T follicular helper cell (primary cell): ENCODE results near the gene PPP2R5C.

Experiments used
- DNase-seq: peaks from one replicate; pipeline ENCODE4 v3.0.0-alpha.2; 2020; ENCODE audit warnings: low read depth

PPP2R5C gene

DNA sequence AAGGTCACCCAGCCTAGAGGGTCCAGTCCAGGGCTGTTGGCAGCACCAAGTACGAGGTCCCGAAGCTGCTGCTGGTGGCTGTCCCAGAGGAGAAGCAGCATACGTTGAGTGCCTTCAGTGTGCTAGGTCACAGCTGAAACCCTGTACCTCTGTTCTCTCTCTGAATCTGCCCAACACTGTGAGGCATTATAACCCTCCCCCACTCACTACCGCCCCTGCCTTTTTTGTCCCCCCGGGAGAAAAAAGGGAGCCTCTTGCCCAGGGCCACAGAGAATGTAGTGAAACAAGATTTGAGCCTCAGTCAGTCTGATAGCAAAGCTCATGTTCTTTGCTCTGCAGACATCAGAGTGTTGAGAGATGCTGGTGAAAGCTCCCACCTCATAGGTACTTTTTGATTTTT is 53.4 kb downstream of the PPP2R5C start:
- DNase-seq = no peak

DNA sequence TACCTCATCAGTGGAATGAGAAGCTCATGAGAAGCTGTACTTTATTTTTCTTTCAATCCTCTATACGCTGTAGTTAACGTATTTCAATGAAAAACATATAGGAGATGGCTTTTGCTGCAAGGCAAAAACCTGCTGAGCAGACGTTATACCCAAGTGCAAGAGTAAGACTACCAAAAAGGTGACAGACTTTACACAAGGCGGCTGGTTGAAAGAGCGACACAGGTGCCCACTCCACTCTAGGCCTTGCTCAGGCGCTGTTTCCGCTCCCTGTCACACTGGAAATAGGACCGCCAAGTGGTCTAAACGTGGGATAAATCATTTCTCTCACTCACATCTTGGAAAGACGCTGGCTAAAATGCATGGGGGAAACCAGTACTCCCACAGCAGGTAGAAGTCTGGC is 54.5 kb downstream of the PPP2R5C start:
- no peak for DNase-seq

DNA sequence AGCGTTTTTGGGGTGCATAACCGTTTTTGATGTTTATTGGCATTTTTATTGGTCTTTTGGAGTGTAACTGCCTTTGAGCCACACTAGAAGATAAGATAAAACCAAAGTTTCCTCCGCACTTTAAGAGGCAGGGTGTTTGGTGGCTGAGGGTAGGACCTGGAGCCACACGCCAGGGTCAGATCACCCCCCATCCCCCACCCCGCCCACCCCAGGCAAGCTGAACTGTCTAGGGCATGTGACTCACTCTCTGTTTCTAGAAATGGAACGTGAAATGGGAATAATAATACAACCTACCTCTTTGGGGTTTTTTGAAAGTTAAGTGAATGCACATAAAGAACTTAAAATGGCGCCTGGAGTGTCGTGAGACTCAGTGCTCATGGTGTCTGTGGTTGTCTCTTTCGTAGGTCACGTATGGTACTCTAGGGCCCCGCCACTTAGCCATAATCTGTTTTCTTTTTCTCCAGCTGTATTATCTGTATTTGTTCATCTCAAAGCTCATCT is 56.0 kb downstream of the PPP2R5C start:
- DNase-seq = no peak

DNA sequence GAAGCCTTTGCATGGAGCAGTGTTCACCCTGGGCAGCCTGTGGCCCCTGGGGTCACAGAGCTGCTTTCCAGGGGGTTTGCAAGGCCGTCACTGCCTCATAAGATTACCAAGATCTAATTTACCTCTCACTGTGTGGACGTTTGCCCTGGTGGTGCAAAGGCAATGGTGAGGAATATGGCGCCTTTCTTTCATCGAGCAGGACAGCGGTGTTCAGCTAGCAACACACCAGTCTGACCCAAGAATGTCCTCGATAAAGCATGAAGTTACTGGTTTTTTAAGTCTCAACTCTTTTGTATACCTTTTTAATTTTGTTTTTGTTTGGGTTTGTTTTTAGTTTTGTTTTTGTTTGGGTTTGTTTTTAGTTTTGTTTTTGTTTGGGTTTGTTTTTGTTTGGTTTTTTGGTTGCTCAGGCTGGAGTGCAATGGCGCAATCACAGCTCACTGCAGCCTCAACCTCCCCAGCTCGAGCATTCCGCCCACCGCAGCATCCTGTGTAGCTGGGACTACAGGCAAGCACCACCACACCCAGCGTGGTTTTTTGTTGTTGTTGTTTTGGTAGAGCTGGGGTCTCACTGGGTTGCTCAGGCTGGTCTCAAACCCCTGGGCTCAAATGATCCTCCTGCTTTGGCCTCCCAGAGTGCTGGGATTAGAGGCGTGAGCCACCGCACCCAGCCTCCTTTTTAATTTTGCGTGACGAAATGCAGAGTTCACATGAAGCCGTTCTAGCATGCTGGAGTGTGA is 57.9 kb downstream of the PPP2R5C start:
- DNase-seq = peak; percentile 78

DNA sequence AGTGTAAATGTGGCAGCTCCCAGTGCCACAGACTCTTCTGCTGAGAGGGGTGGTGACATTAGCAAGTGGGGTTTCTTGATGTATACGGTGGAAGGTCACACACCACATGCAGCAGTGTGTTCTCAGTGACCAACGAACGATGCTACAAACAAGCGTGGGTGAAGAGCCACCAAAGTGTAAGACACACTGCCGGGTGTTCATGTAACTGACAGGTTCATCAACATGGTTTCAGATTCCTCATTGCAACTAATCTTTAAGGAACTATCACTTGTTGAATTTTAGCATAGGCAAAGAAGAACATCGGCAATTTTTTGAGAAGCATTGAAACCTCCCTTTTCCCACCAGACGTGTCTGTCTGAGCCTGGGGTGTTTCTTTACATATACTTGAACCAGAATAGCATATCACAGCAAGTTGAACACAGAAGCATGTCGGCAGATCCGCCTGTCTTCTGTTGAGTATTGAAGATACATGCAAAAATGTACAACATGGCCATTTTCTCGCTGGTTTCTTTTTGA is 58.8 kb downstream of the PPP2R5C start:
- no peak for DNase-seq

DNA sequence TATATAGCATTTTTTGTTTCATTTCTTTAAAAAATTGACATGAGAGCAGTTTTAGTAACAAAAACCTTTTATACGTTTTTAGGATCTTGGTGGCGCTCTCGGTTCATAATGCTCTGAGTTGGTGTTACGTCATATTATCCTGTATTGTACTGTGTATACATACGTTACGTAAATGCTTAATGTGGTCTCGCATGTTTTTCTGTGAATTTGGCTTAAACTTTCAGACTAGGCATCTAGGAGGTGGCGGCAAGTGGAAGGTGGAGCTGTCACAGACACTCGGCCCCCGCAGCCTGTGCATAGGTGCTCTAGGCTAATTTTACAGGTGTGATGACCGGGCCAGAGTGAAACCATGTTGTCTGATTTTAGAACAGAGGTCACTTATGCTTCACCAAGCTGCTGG is 60.0 kb downstream of the PPP2R5C start:
- DNase-seq = peak; percentile 71

DNA sequence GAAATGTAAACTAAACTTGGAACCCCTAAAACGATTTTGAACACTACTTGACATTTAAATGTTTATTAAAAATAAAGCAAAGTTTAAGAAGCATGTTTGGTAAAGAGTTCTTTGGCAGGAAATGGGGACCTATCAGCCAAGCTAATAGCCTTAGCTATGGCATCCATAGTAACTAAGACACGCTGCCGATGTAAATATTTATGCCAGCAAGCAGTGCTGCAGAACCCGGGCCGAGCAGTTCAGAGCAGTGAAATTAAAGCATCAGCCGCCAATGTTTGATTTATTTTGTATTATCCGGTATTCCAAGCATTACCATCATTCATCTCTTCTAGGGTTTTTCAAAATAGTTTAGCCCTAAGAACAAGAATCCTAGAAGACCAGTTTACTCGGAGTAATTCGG is 61.6 kb downstream of the PPP2R5C start:
- peak; percentile 40 for DNase-seq

DNA sequence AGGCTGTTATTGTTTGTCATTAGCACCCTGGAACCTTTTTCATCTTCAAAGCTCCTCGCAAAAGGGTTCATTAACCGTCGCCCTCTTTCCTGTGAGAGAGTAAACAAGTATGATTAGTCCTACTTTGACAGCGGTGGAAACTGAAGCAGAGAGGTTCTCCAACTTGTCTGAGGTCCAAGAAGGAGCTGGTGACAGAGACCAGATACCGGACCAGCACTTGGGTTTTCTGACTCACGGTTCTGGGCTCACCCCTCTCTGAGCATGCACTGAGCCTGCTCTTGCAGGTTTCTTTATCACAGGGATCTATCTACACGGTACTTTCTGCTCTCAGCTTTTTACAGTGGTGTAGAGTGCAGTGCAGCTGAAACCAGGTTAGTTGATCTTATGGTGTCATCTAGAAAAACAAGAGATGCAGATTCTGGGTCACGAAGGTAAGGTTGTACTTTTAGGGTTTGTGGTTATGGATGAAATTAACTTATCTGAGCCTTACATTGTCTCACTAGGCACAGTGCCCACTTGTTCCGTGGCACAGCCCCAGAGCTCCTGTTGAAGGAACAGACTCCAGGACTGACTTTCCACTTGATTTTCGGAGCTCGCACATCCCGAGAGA is 62.1 kb downstream of the PPP2R5C start:
- DNase-seq = peak; percentile 57

DNA sequence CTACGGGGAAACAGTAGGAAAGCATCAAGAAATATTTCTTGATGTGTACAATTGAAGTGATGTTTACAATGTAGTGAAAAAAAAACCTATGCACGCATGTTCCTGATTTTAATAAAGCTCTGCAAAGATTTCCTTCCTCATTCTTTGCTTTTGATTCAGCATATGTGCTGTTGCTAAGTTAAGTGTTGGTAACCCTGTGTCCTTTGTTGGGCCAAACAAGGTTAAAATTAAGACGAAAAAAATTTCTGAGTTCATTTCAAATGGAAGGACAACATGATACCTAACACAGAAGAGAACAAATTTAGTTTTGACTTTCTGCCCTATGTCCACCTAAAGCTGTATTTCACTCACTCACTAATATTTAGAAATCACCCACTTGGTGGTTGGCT is 62.8 kb downstream of the PPP2R5C start:
- DNase-seq = no peak

DNA sequence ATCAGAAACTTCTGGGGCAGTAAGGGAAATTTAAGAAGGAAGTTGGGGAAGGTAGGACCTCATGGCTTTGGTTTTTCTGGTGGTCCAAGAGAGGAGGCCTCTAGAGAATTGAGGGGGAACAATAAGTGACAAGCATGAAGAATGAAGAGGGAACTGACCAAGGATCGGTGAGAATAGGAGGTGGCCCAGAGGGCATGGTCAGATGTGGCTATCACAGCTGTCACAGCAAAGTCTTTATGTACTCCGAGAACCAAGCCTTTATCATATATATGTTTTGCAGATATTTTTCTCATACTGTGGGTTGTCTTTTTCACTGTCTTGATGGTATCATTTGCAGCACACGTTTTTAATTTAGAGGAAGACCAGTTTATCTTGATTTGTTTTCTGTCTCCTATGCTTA is 64.3 kb downstream of the PPP2R5C start:
- no peak for DNase-seq

DNA sequence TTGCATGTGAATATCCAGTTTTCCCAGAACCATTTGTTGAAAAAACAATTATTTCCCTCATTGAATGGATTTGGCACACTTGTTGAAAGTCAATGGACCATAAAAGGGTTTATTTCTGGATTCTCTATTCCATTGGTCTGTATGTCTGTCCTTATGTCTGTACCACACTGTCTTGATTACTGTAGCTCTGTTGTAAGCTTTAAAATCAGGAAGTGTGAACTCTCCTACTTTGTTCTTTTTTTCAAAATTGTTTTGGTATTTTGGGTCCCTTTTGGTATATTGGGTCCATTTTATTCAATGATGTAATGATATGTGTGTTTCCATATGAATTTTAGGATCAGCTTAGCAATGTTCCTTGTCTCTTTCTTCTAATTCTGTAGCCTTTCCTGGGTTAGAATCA is 64.8 kb downstream of the PPP2R5C start:
- no peak for DNase-seq

DNA sequence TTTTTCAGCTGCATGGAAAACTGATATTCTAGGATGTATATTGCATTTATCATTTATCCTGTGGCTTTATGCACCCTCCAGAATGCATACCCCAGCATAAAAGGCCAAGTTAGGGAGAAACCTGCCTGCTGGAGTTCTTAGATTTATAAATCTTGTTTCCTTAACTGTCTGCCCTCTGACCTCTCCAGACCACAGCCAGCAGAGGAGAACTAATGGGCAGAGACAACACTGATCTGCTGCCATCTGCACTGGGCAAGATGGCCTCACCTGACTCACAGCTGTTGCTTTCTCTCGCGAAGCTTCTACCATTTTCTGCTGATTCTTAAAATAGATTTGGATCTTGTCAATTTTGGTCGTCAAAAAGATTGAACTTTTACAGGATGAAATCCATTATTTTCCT is 65.8 kb downstream of the PPP2R5C start:
- DNase-seq = no peak

DNA sequence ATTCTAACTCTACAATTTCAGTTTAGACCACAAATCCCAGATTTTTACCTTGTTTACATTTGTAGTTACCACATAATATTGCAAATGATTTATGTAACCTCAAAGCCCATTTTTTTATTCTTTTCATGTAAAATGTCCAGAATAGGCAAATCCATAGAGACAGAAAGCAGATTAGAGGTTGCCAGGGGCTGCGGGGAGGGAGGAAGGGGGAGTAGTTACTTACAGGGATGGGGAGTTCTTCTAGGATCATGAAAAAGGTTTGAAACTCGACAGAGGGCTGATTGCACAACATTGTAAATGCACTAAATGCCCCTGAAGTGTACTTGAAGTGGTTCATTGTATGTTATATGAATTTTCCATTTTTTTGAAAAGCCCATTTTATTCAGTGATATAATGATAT is 66.5 kb downstream of the PPP2R5C start:
- no peak for DNase-seq

DNA sequence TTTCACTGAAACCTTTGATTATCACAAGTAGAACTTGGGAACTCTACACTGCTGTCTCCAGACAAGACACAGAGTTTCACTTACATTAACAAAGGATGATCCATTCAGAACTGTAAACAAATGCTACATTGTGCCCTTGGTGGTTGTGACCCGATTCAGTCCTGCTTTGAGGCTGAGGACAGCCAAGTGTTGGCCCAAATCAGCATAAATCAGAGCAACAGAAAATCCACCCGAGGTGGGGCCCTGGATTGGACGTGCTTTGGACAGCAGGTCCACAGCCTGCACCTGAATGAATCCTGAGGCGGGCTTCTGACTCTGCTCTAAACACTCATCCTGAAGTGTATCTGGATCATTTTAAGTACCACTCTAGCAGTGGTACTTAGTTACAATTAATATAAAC is 68.8 kb downstream of the PPP2R5C start:
- DNase-seq = no peak

DNA sequence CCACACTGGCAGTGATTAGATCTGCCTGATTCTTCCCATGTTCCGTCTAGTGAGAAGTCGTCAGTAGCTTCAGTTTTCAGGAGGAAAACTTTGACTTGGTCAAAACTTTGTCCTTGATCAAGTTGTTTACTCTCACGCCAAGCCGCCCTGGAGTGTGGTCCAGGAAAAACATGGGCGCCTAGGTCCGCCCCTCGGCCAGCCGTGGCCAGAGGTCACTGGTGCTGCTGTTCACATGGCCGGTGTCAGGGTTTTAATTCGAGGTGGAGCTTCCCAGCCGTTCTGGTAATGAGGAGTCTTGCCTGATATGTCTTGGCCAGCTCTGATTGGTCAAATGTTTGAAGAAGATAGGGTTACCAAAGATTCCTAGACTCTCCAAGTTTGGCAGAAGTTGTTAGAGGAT is 71.5 kb downstream of the PPP2R5C start:
- DNase-seq = no peak

DNA sequence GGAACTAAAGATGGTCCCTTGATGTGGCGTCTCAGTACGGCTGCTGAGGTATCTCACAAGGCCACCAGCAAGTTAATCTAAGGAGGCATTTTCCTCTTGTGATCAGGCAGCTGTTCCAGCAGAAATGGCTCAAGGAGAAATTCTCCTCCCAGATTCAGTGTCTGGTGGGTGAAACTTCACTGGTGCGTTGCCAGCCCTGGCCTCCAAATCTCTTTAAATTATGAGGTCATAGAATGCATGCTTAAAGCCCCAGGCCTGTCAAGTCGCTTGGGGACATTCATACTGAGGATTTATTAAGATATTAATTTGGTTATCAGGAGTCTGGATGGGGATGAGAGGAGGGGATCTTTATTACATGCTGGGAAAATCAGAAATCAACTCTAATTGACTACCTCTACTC is 72.9 kb downstream of the PPP2R5C start:
- DNase-seq = no peak

DNA sequence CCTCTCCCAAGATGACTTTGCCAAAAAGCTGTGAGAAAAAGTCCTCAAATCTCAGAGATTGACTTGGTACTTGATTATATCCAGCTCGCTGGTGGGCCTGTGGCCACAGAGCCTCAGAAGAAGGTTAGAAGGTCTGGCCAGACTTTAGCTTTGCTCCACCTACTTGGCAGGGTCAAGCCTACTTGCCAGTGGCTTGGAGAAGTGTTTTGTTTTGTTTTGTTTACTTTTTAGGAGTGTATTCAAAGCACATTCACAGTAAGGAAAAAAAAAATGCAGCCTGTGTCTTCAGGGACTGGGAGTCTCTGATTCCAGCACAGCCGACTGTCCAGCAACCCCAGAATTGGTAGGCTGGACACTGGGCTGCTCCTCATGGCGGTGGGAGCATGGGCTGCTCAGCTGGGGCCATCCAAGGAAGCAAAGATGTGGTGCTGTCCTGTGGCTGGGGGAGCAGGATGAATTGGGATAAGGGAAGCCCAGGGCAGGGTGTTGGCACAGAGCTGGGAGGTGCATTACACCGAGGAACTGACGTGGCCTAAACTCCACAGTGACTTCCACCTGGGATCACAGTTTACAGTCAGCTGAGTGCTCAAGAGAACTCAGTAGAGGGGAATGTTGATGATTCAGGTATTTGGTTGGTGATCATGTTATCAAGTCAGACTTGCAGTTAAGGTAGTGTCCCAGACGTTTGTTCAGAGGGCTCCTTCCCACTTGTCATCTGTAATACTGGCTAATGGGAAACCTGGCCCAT is 73.5 kb downstream of the PPP2R5C start:
- no peak for DNase-seq

DNA sequence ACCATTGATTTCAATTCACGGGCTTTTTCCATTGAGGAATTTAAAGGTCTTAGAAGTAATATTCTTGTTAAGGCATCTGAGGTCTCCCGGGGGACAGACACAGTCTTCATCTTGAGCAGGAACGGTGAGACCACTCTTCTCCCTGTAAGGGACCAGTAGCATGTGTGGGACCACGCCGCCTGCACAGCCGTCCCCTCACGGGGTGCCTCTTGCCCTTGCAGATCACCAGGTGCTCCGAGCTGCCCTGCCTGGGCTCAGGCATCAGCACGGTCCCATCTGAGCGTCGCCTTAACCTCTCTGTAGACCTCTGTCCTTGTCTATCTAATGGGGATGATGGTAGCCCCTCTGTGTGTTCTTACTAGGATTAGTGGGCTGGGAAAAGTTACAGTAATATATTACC is 74.1 kb downstream of the PPP2R5C start:
- no peak for DNase-seq

DNA sequence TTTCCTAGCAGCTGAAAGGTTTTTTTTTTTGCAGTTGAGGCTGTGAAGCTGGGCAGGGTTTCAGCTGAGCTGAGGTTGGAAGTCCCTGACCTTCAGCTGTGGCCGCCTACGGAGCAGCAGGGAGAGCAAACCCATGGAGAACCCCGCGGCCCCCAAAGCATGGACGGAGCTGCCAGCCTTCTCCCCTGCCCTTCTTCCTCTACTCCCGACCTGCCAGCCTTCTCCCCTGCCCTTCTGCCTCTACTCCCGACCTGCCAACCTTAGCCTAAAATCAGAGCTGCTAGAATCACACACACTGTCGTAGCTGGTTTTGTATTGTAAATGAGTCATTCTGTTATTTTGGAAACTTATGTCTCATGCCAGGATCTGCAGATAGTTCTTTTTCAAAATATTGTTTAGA is 74.6 kb downstream of the PPP2R5C start:
- no peak for DNase-seq

DNA sequence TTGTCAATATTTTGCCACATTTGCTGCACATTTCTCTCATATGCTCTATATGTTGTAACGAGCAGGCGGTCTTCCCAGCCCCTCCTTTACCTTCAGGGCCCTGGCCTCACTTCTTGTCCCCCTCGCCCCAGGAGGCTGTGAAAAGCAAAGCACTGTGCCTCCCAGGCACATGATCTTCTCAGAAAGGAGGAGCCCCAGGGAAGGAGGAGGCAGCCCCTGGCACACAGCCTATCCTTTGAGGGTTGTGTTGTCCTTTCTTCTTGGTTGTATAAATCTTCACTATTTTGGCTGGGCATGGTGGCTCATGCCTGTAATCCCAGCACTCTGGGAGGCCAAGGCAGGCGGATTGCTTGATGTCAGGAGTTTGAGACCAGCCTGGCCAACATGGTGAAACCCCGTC is 77.0 kb downstream of the PPP2R5C start:
- no peak for DNase-seq

DNA sequence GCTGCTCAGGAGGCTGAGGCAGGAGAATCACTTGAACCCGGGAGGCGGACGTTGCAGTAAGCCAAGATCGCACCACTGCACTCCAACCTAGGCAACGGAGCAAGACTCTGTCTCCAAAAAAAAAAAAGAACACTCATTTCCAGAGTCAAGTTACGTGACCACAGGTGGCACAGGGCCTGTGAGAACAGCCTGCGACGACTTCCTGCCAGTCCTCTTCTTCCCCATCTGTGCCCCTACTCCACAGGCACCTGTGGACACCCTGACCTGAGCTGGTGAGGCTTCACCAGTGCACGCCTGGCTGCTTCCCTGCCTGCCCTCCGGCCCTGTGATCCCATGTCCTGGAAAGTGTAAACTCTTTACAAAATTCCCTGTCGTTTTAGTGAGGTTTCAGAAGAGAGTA is 77.7 kb downstream of the PPP2R5C start:
- peak; percentile 22 for DNase-seq

DNA sequence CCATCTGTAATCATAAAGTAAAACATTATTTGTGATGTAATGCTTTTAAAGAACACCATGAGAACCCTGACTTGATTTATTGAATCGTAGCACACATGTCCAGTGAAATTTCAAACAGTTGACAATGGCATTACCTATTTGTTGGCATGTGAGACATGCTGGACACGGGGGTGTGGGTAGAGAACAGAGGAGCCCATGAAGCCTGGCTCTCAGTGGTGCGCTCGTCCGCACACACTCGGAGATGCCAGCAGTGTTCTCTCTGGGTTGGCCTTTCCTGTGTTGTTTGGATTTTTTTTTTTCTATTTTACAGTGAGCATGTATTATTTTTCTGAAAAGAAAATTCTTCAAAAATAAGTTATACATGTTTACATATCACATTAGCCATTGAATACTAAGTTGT is 78.2 kb downstream of the PPP2R5C start:
- DNase-seq = no peak
